CD4-positive, alpha-beta T cell (primary cell): ENCODE measurements around the gene HELQ. TPM values are rescaled to one million over a fixed set of nuclear protein-coding genes. Genes with fewer than 3 reads are reported as not detected.

Experiments
- ATAC-seq: fragments of 200-7000 bp; cut with Tn5 transposase; one replicate; pipeline ENCODE4 v1.10.0; 2022; ENCODE audit warnings: mild to moderate bottlenecking; ENCODE audit not compliant: poor library complexity
- CTCF ChIA-PET: fragments of 350-600 bp; sonication (Branson Sonifier 250); formaldehyde crosslinking; loops from one replicate; lab custom pipeline; 2021; ENCODE audit warnings: antibody characterized with exemption, inconsistent platforms; lab: Charles Lee
- POLR2A ChIA-PET: fragments of 350-600 bp; sonication (Branson Sonifier 250); formaldehyde crosslinking; loops from one replicate; lab custom pipeline; 2021; ENCODE audit warnings: antibody characterized with exemption, inconsistent platforms; lab: Charles Lee
- DNase-seq, 14 experiments: peaks; one replicate each; pipeline ENCODE4 v3.0.0-alpha.2; 2013 to 2020; ENCODE audit warnings: mixed read lengths in 2 of 14
- H3K27ac ChIP-seq, 2 donors: one replicate each; pipeline versions ENCODE4 v1.5.1 to v1.7.0; 2013; ENCODE audit warnings: low read length in 2 of 2, low read depth in 1 of 2, mild to moderate bottlenecking in 1 of 2
- H3K27me3 ChIP-seq, 2 experiments: 1 replicate in 1 of 2; 2 replicates in 1 of 2; pipeline versions ENCODE4 v1.6.1 to v1.7.0; 2013; ENCODE audit warnings: low read length in 2 of 2, control low read depth in 1 of 2, mild to moderate bottlenecking in 1 of 2, moderate library complexity in 1 of 2; ENCODE audit not compliant: insufficient read depth in 2 of 2, control insufficient read depth in 1 of 2
- H3K36me3 ChIP-seq: one replicate; pipeline ENCODE4 v1.6.1; 2013; ENCODE audit warnings: low read length, control low read depth; ENCODE audit not compliant: insufficient read depth
- H3K4me1 ChIP-seq: one replicate; pipeline ENCODE4 v1.6.1; 2013; ENCODE audit warnings: low read length, control low read depth; ENCODE audit not compliant: insufficient read depth
- H3K4me3 ChIP-seq: one replicate; pipeline ENCODE4 v1.5.1; 2013; ENCODE audit warnings: mild to moderate bottlenecking, low read length, moderate library complexity
- H3K9me3 ChIP-seq, 2 experiments: 1 replicate in 1 of 2; 2 replicates in 1 of 2; pipeline versions ENCODE4 v1.6.1 to v1.7.0; 2013; ENCODE audit warnings: low read length in 2 of 2, mild to moderate bottlenecking in 2 of 2, control low read depth in 1 of 2, moderate library complexity in 1 of 2; ENCODE audit not compliant: control insufficient read depth in 1 of 2, insufficient read depth in 1 of 2
- H3K27ac Mint-ChIP-seq: one replicate; pipeline ENCODE4 v1.8.0; 2020; ENCODE audit warnings: mixed read lengths
- H3K27me3 Mint-ChIP-seq: one replicate; pipeline ENCODE4 v1.8.0; 2021; ENCODE audit warnings: mixed read lengths
- H3K36me3 Mint-ChIP-seq: one replicate; pipeline ENCODE4 v1.8.0; 2021; ENCODE audit warnings: low read depth, mixed read lengths
- H3K4me1 Mint-ChIP-seq: one replicate; pipeline ENCODE4 v1.8.0; 2021; ENCODE audit warnings: low read depth, mixed read lengths
- H3K4me3 Mint-ChIP-seq: one replicate; pipeline ENCODE4 v1.8.0; 2020; ENCODE audit warnings: mild to moderate bottlenecking, mixed read lengths
- H3K9me3 Mint-ChIP-seq: one replicate; pipeline ENCODE4 v1.8.0; 2020; ENCODE audit warnings: mixed read lengths
- CTCF ChIP-seq: fragments of 200-600 bp; IDR thresholded peaks from one replicate; pipeline ENCODE4 v1.8.0; 2022; ENCODE audit warnings: antibody characterized with exemption, mild to moderate bottlenecking
- intact Hi-C, 2 experiments: fragments of 100-400 bp; cut with DNase I in 1 of 2; cut with micrococcal nuclease in 1 of 2; formaldehyde crosslinking; loops; one replicate each; pipeline versions ENCODE4 v1.15.1 to v1.9.0; 2023 to 2025; cut with DNase I, micrococcal nuclease
- total RNA-seq, 174 experiments: library from RNA in 2 of 174; stranded (reverse) in 2 of 174; gene quantifications; one replicate each; pipeline ENCODE4 v1.2.3 and lab custom pipeline; 2021 to 2026

HELQ gene
- total RNA-seq, 2 experiments from 2014 or later, result 21.5 to 24.1 TPM

- Histone ChIP-seq H3K4me3 (no peak overlapping the region), H3K9me3 (no peaks in the 10 kb centered on the region), H3K36me3 (peaks cover 64% of the 10 kb centered on the region), H3K4me1 (no peaks in the 10 kb centered on the region), H3K27ac (no peak overlapping the region), H3K27me3 (no peaks in the 10 kb centered on the region)
- no peak for ATAC-seq
- TF ChIP-seq CTCF, result no peak
- ChIA-PET CTCF (no interaction called here), POLR2A (interaction anchor here (2.2 kb wide), 1 partner anchor 14 kb away, joined by 13 read pairs; the partner anchor contains the start of genes HELQ and MRPS18C)
- Mint-ChIP-seq H3K4me3 (no peak overlapping the region), H3K27ac (no peak overlapping the region), H3K27me3 (no peaks in the 10 kb centered on the region), H3K36me3 (peaks cover 79% of the 10 kb centered on the region), H3K4me1 (no peaks in the 10 kb centered on the region), H3K9me3 (no peaks in the 10 kb centered on the region)
- intact Hi-C loops, result no loop called here
- no peak for DNase-seq
Observed at GRCh38 chr4:83440899-83441298, 14.7 kb downstream of the HELQ start.

GRCh38 chr4:83440148-83440814 is 15.3 kb downstream of the HELQ start:
- peaks cover 57% of the 10 kb centered on the region for H3K36me3 ChIP-seq
- no peak overlapping the region for H3K27ac Mint-ChIP-seq
- POLR2A ChIA-PET, result interaction anchor here (2.2 kb wide), 1 partner anchor 15 kb away, joined by 13 read pairs; the partner anchor contains the start of genes HELQ and MRPS18C

GRCh38 chr4:83438719-83439118 is 16.9 kb downstream of the HELQ start:
- H3K36me3 Mint-ChIP-seq, result peaks cover 74% of the 10 kb centered on the region
- no peaks in the 10 kb centered on the region for H3K9me3 Mint-ChIP-seq
- TF ChIP-seq CTCF, result no peak
- POLR2A ChIA-PET, result interaction anchor here (0.7 kb wide), 1 partner anchor 16 kb away, joined by 4 read pairs; no protein-coding TSS in a partner anchor
- DNase-seq (no peak), ATAC-seq (no peak)
- no peak overlapping the region for H3K4me3 Mint-ChIP-seq
- peaks cover 54% of the 10 kb centered on the region for H3K36me3 ChIP-seq
- no peaks in the 10 kb centered on the region for H3K27me3 Mint-ChIP-seq
- no peaks in the 10 kb centered on the region for H3K27me3 ChIP-seq
- no peak overlapping the region for H3K27ac Mint-ChIP-seq
- no peaks in the 10 kb centered on the region for H3K4me1 ChIP-seq
- H3K9me3 ChIP-seq, result no peaks in the 10 kb centered on the region
- intact Hi-C loops, result no loop called here
- no peaks in the 10 kb centered on the region for H3K4me1 Mint-ChIP-seq
- CTCF ChIA-PET, result no interaction called here
- no peak overlapping the region for H3K27ac ChIP-seq
- H3K4me3 ChIP-seq, result no peak overlapping the region

More at GRCh38 chr4:83440148-83440814, 15.3 kb downstream of the HELQ start:
- DNase-seq (no peak), ATAC-seq (no peak)
- Mint-ChIP-seq H3K4me1 (no peaks in the 10 kb centered on the region), H3K4me3 (no peak overlapping the region), H3K27me3 (no peaks in the 10 kb centered on the region), H3K36me3 (peaks cover 79% of the 10 kb centered on the region), H3K9me3 (no peaks in the 10 kb centered on the region)
- Histone ChIP-seq H3K27ac (no peak overlapping the region), H3K27me3 (no peaks in the 10 kb centered on the region), H3K9me3 (no peaks in the 10 kb centered on the region), H3K4me3 (no peak overlapping the region), H3K4me1 (no peaks in the 10 kb centered on the region)
- intact Hi-C loops, result no loop called here
- CTCF ChIA-PET, result no interaction called here
- no peak for TF ChIP-seq CTCF
